Spinal cord (tissue), 10 donors: ENCODE results near the gene PLOD1. TPM values are rescaled to one million over a fixed set of nuclear protein-coding genes. Genes with fewer than 3 reads are reported as not detected.
A peak's percentile ranks its signal among the peaks of the same experiment; 100 is the strongest.

Experiments
- DNase-seq, 6 donors: peaks; one replicate each; pipeline versions ENCODE4 v3.0.0 to v3.0.0-alpha.2; 2013 to 2015; ENCODE audit warnings: low spot score in 6 of 6, low read depth in 4 of 6
- H3K27ac ChIP-seq: one replicate; pipeline ENCODE4 v1.5.1; 2013; ENCODE audit warnings: low read depth, low read length, control low read depth
- H3K27me3 ChIP-seq: one replicate; pipeline ENCODE4 v1.6.1; 2013; ENCODE audit warnings: low read length; ENCODE audit not compliant: control insufficient read depth, insufficient read depth
- H3K36me3 ChIP-seq: one replicate; pipeline ENCODE4 v1.6.1; 2013; ENCODE audit warnings: low read length; ENCODE audit not compliant: control insufficient read depth, insufficient read depth
- H3K4me1 ChIP-seq: one replicate; pipeline ENCODE4 v1.6.1; 2013; ENCODE audit warnings: low read length; ENCODE audit not compliant: control insufficient read depth, insufficient read depth
- H3K4me3 ChIP-seq: one replicate; pipeline ENCODE4 v1.5.1; 2013; ENCODE audit warnings: low read depth, low read length, control low read depth
- H3K9me3 ChIP-seq: one replicate; pipeline ENCODE4 v1.6.1; 2013; ENCODE audit warnings: low read length; ENCODE audit not compliant: control insufficient read depth, insufficient read depth
- WGBS: methylation state at CpG from one replicate; pipeline ENCODE4 v1.1.5; 2013; ENCODE audit warnings: missing lambda C conversion rate; ENCODE audit not compliant: insufficient coverage; 5-methylcytosine and 5-hydroxymethylcytosine counted together
- polyA plus RNA-seq, 2 donors: library from polyadenylated mRNA; unstranded; fragments of 120-200 nt; gene quantifications; one replicate each; pipeline ENCODE4 v1.2.1, GENCODE V29; 2013; ENCODE audit not compliant: insufficient read length in 2 of 2
- total RNA-seq, 2 donors: library from RNA; depleted of rRNA in 1 of 2; stranded (reverse); fragments of 120-200 nt in 1 of 2; fragments of >200 nt in 1 of 2; gene quantifications; one replicate each; pipeline versions ENCODE4 v1.2.3 to v1.2.4, GENCODE V29; 2013 to 2014
- donor health status: healthy.

The PLOD1 gene
- total and polyA plus RNA-seq, 4 donors = 47.7 to 108 (median 73.2) TPM

- no peak overlapping the region for H3K4me3 ChIP-seq
- no peaks in the 10 kb centered on the region for H3K9me3 ChIP-seq
- no peaks in the 10 kb centered on the region for H3K27me3 ChIP-seq
- no peak for DNase-seq
- H3K4me1 ChIP-seq = peaks cover 29% of the 10 kb centered on the region
- WGBS = 83% methylated on average over 5 of the region's 13 CpGs
- no peak overlapping the region for H3K27ac ChIP-seq
- H3K36me3 ChIP-seq = peaks cover 42% of the 10 kb centered on the region
Measured at GRCh38 chr1:11981378-11982009, 47.0 kb downstream of the PLOD1 start.

GRCh38 chr1:11982010-11982392 is 47.5 kb downstream of the PLOD1 start:
- Histone ChIP-seq H3K9me3 (no peaks in the 10 kb centered on the region), H3K36me3 (peaks cover 48% of the 10 kb centered on the region), H3K4me3 (no peak overlapping the region), H3K27ac (no peak overlapping the region), H3K27me3 (no peaks in the 10 kb centered on the region), H3K4me1 (peaks cover 29% of the 10 kb centered on the region)
- DNase-seq = no peak
- WGBS = 100% methylated on average over 1 of the region's 3 CpGs

GRCh38 chr1:11984121-11984520 is 49.6 kb downstream of the PLOD1 start:
- Histone ChIP-seq H3K27me3 (no peaks in the 10 kb centered on the region), H3K9me3 (no peaks in the 10 kb centered on the region), H3K36me3 (peaks cover 61% of the 10 kb centered on the region), H3K4me3 (no peak overlapping the region), H3K27ac (no peak overlapping the region), H3K4me1 (peaks cover 26% of the 10 kb centered on the region)
- WGBS = 95% methylated on average over 4 of the region's 5 CpGs
- no peak for DNase-seq

- Histone ChIP-seq H3K36me3 (peaks cover 66% of the 10 kb centered on the region), H3K4me3 (no peak overlapping the region)
Measured at GRCh38 chr1:11984576-11984975, 50.1 kb downstream of the PLOD1 start.

GRCh38 chr1:11985171-11985570 is 50.7 kb downstream of the PLOD1 start:
- 100% methylated on average over 1 of the region's 3 CpGs for WGBS
- Histone ChIP-seq H3K4me1 (peaks cover 18% of the 10 kb centered on the region), H3K4me3 (no peak overlapping the region), H3K36me3 (peaks cover 71% of the 10 kb centered on the region), H3K27ac (no peak overlapping the region), H3K9me3 (no peaks in the 10 kb centered on the region), H3K27me3 (no peaks in the 10 kb centered on the region)
- no peak for DNase-seq

More at GRCh38 chr1:11984576-11984975, 50.1 kb downstream of the PLOD1 start:
- Histone ChIP-seq H3K27me3 (no peaks in the 10 kb centered on the region), H3K4me1 (peaks cover 22% of the 10 kb centered on the region), H3K9me3 (no peaks in the 10 kb centered on the region), H3K27ac (no peak overlapping the region)
- DNase-seq = no peak
- 97% methylated on average over 4 of the region's 6 CpGs for WGBS

- H3K4me3 ChIP-seq = no peak overlapping the region
- no peaks in the 10 kb centered on the region for H3K27me3 ChIP-seq
- peaks cover 78% of the 10 kb centered on the region for H3K36me3 ChIP-seq
- H3K27ac ChIP-seq = peak overlapping the region; percentile 16
- WGBS = 80% methylated on average over 5 of the region's 7 CpGs
- peaks cover 15% of the 10 kb centered on the region for H3K4me1 ChIP-seq
- no peaks in the 10 kb centered on the region for H3K9me3 ChIP-seq
- no peak for DNase-seq
Measured at GRCh38 chr1:11985851-11986250, 51.3 kb downstream of the PLOD1 start.

- H3K36me3 ChIP-seq = peaks cover 78% of the 10 kb centered on the region
Measured at GRCh38 chr1:11989669-11990068, 55.2 kb downstream of the PLOD1 start.

GRCh38 chr1:11990303-11991032 is 56.0 kb downstream of the PLOD1 start:
- H3K4me3 ChIP-seq = no peak overlapping the region
- H3K27me3 ChIP-seq = no peaks in the 10 kb centered on the region
- WGBS = 91% methylated on average over 10 of the region's 10 CpGs
- peaks cover 2% of the 10 kb centered on the region for H3K4me1 ChIP-seq
- H3K9me3 ChIP-seq = no peaks in the 10 kb centered on the region
- no peak for DNase-seq
- peaks cover 80% of the 10 kb centered on the region for H3K36me3 ChIP-seq
- H3K27ac ChIP-seq = no peak overlapping the region

More at GRCh38 chr1:11989669-11990068, 55.2 kb downstream of the PLOD1 start:
- 84% methylated on average over 5 of the region's 7 CpGs for WGBS
- H3K4me3 ChIP-seq = no peak overlapping the region
- H3K4me1 ChIP-seq = peaks cover 2% of the 10 kb centered on the region
- H3K27ac ChIP-seq = no peak overlapping the region
- DNase-seq = no peak
- H3K27me3 ChIP-seq = no peaks in the 10 kb centered on the region
- no peaks in the 10 kb centered on the region for H3K9me3 ChIP-seq

GRCh38 chr1:11991969-11992676 is 57.6 kb downstream of the PLOD1 start:
- WGBS = 92% methylated on average over 12 of the region's 16 CpGs
- H3K36me3 ChIP-seq = peaks cover 81% of the 10 kb centered on the region
- no peak overlapping the region for H3K4me3 ChIP-seq
- DNase-seq = no peak
- H3K4me1 ChIP-seq = no peaks in the 10 kb centered on the region
- H3K27ac ChIP-seq = no peak overlapping the region
- no peaks in the 10 kb centered on the region for H3K27me3 ChIP-seq
- no peaks in the 10 kb centered on the region for H3K9me3 ChIP-seq
